Measurements from ENCODE around the gene IL25. TPM values are rescaled to one million over a fixed set of nuclear protein-coding genes. Genes with fewer than 3 reads are reported as not detected.
A peak's percentile ranks its signal among the peaks of the same experiment; 100 is the strongest.

IL25 gene
- total and polyA plus RNA-seq, 10 of the 15 experiments (the other 5 are each of a cell fraction or from before 2014, with no cell fraction given), result not detected

DNA sequence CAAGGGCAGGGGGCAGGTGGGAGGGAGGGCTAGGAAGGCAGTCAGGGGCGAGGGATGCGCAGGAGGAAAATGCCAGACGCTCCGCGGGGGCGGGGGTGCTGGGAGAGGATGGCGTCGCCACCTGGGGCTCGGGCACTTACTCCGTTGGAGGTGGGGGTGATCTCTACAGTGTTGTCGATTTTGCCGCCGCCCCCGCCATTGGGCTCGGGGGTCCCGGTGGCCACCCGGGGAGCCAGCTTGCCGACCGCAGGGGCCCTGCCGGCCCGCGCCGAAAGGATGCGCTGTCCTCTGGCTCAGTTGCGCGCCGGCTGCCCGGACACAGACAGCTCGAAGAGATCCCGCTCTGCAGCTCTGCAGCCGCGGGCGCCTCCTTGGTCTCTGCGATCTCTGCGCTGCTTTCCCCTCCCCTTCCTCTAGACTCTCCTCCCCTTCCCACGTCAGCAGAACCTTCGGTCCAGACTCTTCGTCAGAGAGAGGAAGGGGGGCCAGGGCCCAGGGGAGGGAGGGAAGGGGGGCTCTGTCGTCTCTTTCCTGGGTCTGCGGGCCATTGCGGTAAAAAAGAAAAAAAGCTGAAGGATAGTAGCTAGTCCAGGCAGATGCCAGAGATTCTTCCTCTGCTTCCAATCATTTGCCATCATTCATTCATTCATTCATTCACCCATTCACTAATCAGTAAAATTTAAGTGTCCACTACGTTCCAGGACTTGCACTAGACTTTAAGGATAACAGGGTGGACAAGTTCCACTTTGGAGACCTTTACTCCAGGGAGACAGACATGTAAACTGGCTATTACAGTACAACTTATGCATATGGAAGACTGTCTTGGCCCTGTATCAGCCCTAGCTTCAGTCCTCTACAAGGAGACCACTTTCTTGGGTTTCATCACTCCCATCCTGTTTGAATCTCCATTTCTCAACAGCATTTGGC lies 19.8 kb upstream of the IL25 start, which contains the start of gene SLC22A17:
SLC22A17 (minus strand) TSS at position 382 of the 927 bp plus-strand sequence.
- no TSS peak for BruUV-seq (replicated peaks)
- Histone ChIP-seq H3K79me2 (ENCODE audit: control insufficient read depth, insufficient read depth, low read length) (no peaks in the 10 kb centered on the region), H3K27ac (ENCODE audit: control insufficient read depth, insufficient read depth) (no peak within 1 kb of the TSS), H3K4me3 (no peak within 1 kb of the TSS), H3K4me2 (ENCODE audit: control insufficient read depth, insufficient read depth) (0 out of 2 replicates have a peak within 1 kb of the TSS, but pooled peaks have one; percentile 1), H3K9me3 (replicated peaks; ENCODE audit: control insufficient read depth, insufficient read depth, low read length) (no peaks in the 10 kb centered on the region), H3K27me3 (replicated peaks in 1 of 2; ENCODE audit: control insufficient read depth in 2 of 2, insufficient read depth in 2 of 2, low read length in 1 of 2) (peaks cover 7 to 11% of the 10 kb centered on the region in 2 experiments), H3K36me3 (ENCODE audit: control insufficient read depth in 2 of 2, insufficient read depth in 2 of 2, low read length in 1 of 2) (no peaks in the 10 kb centered on the region), H3K9ac (ENCODE audit: control insufficient read depth, insufficient read depth, low read length) (no peak within 1 kb of the TSS), H3K4me1 (ENCODE audit: control insufficient read depth, insufficient read depth, low read length) (no peaks in the 10 kb centered on the region), H2AFZ (ENCODE audit: control insufficient read depth, low read depth, low read length) (no peak within 1 kb of the TSS), H4K20me1 (ENCODE audit: control insufficient read depth, insufficient read depth) (no peaks in the 10 kb centered on the region)
- ChIA-PET RAD21 (ENCODE audit: unreplicated experiment) (interaction anchor here (0.6 kb wide), 1 partner anchor 32 kb away, joined by 3 read pairs; the partner anchor contains the start of gene PABPN1), POLR2A (no interaction called here), SMC1A (ENCODE audit: uncharacterized antibody, unreplicated experiment) (no interaction called here), CTCF (no interaction called here)
- in situ Hi-C loops (cut with MboI) (no loop called here), intact Hi-C loops (cut with micrococcal nuclease; ENCODE audit: unreplicated experiment) (no loop called here)
- TF ChIP-seq ESRRA (IDR thresholded peaks at IDR 0.05; ENCODE audit: low read length) (no peak), ZNF24 (IDR thresholded peaks at IDR 0.05) (0 out of 2 replicates have a peak, but pooled peaks have one; percentile 49), SUZ12 (IDR thresholded peaks at IDR 0.05; ENCODE audit: unreplicated experiment) (peak; percentile 64)
- FAIRE-seq, result no peak
- 2% methylated on average over 30 of the region's 42 CpGs for WGBS (ENCODE audit: insufficient coverage, insufficient replicate concordance, low lambda C conversion rate, missing lambda C conversion rate)
- no peak for DNase-seq (ENCODE audit: low read depth, low spot score)
- ATAC-seq, result no peak

DNA sequence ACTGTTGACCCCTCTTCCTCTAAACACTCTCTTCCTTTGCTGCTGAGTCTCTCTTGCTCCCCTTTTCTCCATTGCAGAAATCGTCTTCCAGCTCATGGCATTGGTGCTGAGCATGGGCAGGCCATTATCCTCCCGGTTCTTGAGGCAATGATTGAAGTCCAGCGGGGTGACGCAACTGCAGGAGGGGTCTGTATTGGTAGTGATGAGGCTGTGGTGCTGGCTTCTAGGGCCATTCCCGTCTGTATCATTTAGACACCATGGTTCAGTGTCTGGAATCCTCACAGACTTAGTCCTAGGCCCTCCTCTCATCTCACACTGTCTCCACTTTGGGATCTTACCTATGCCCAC lies 19.2 kb upstream of the IL25 start:
- no TSS peak for BruUV-seq (replicated peaks)
- H3K27ac ChIP-seq (ENCODE audit: control insufficient read depth, insufficient read depth), result no peak overlapping the region
- H3K4me3 ChIP-seq, result no peak overlapping the region
- no peaks in the 10 kb centered on the region for H4K20me1 ChIP-seq (ENCODE audit: control insufficient read depth, insufficient read depth)
- H3K4me1 ChIP-seq (ENCODE audit: control insufficient read depth, insufficient read depth, low read length), result no peaks in the 10 kb centered on the region
- no peaks in the 10 kb centered on the region for H3K79me2 ChIP-seq (ENCODE audit: control insufficient read depth, insufficient read depth, low read length)
- DNase-seq (ENCODE audit: low read depth, low spot score), result no peak
- RAD21 ChIA-PET (ENCODE audit: unreplicated experiment), result no interaction called here
- intact Hi-C loops (cut with micrococcal nuclease; ENCODE audit: unreplicated experiment), result no loop called here
- CTCF ChIA-PET, result no interaction called here
- H3K27me3 ChIP-seq (replicated peaks in 1 of 2; ENCODE audit: control insufficient read depth in 2 of 2, insufficient read depth in 2 of 2, low read length in 1 of 2), result peaks cover 7 to 11% of the 10 kb centered on the region in 2 experiments
- no peak for FAIRE-seq
- H3K9me3 ChIP-seq (replicated peaks; ENCODE audit: control insufficient read depth, insufficient read depth, low read length), result no peaks in the 10 kb centered on the region
- H3K36me3 ChIP-seq (ENCODE audit: control insufficient read depth in 2 of 2, insufficient read depth in 2 of 2, low read length in 1 of 2), result no peaks in the 10 kb centered on the region
- WGBS (ENCODE audit: insufficient coverage, insufficient replicate concordance, low lambda C conversion rate, missing lambda C conversion rate), result 39% methylated on average over 5 of the region's 5 CpGs
- no peak overlapping the region for H3K9ac ChIP-seq (ENCODE audit: control insufficient read depth, insufficient read depth, low read length)
- no peak overlapping the region for H2AFZ ChIP-seq (ENCODE audit: control insufficient read depth, low read depth, low read length)
- ATAC-seq, result no peak
- POLR2A ChIA-PET, result no interaction called here
- SMC1A ChIA-PET (ENCODE audit: uncharacterized antibody, unreplicated experiment), result no interaction called here
- in situ Hi-C loops (cut with MboI), result no loop called here
- H3K4me2 ChIP-seq (ENCODE audit: control insufficient read depth, insufficient read depth), result no peak overlapping the region
- TF ChIP-seq RUNX3 (IDR thresholded peaks at IDR 0.05; ENCODE audit: low read length) (no peak), CREB1 (IDR thresholded peaks at IDR 0.05; ENCODE audit: low read depth) (no peak), HCFC1 (IDR thresholded peaks at IDR 0.05; ENCODE audit: low read length) (no peak), TAF1 (IDR thresholded peaks at IDR 0.05; ENCODE audit: borderline replicate concordance, low read depth, low read length) (no peak), TCF7 (IDR thresholded peaks at IDR 0.05; ENCODE audit: borderline replicate concordance) (no peak), BMI1 (IDR thresholded peaks at IDR 0.05; ENCODE audit: borderline replicate concordance) (no peak), CHD2 (IDR thresholded peaks at IDR 0.05; ENCODE audit: borderline replicate concordance, low read depth, low read length) (no peak), JUND (IDR thresholded peaks at IDR 0.05; ENCODE audit: low read depth, low read length) (no peak), PAX8 (IDR thresholded peaks at IDR 0.05) (no peak), RFX5 (IDR thresholded peaks at IDR 0.05; ENCODE audit: low read depth, low read length) (no peak), SMC3 (IDR thresholded peaks at IDR 0.05; ENCODE audit: borderline replicate concordance, low read length) (no peak)
- TF ChIP-seq, protein P1, sequence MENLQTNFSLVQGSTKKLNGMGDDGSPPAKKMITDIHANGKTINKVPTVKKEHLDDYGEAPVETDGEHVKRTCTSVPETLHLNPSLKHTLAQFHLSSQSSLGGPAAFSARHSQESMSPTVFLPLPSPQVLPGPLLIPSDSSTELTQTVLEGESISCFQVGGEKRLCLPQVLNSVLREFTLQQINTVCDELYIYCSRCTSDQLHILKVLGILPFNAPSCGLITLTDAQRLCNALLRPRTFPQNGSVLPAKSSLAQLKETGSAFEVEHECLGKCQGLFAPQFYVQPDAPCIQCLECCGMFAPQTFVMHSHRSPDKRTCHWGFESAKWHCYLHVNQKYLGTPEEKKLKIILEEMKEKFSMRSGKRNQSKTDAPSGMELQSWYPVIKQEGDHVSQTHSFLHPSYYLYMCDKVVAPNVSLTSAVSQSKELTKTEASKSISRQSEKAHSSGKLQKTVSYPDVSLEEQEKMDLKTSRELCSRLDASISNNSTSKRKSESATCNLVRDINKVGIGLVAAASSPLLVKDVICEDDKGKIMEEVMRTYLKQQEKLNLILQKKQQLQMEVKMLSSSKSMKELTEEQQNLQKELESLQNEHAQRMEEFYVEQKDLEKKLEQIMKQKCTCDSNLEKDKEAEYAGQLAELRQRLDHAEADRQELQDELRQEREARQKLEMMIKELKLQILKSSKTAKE (IDR thresholded peaks at IDR 0.05; ENCODE audit: low read depth, poor library complexity, severe bottlenecking), result no peak

Data from GM12878 (cell line).